ENCODE data around the gene P2RY1. TPM values are rescaled to one million over a fixed set of nuclear protein-coding genes. Genes with fewer than 3 reads are reported as not detected.

P2RY1 gene
- total and polyA plus RNA-seq, 2 of the 4 experiments (the other 2 are of a cell fraction): not detected

DNA sequence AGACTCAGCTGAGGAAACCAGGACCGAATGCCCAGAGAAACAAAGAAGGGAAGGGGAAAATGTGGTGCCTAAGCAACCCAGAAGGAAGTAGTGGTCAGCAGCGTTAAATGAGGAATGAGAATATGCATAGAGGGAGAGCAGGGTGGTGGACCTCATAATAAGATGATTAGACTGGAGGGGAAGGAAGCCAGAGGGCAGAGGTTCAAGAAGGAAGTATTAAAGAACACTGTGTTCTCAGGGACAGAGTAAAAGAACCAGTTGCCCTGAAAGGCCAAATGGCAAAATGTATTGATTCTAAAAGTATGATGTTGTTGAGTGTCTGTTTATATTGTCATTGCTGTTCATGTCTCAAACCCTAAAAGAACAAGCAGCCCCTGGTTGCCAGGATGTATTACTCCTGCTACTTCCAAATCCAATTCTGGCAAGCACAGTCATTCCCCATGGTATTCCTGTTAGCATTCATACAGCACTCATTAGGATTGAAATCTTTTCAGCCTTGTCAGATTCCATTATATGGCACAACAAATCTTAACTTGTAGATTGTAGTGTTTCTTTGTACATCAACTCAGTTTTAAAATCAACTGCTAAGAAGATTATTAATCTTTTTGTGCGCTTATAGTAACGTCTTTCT lies 23.4 kb downstream of the P2RY1 start:
- Histone ChIP-seq H3K27me3 (ENCODE audit: control insufficient read depth, insufficient read depth, low read length) (no peaks in the 10 kb centered on the region), H3K4me3 (ENCODE audit: insufficient read depth, low read depth, low read length) (no peak overlapping the region), H3K27ac (ENCODE audit: insufficient read depth, low read length) (no peak overlapping the region), H3K9me1 (ENCODE audit: insufficient read depth, low read length) (no peaks in the 10 kb centered on the region), H3K4me1 (ENCODE audit: control insufficient read depth, insufficient read depth, low read length) (no peaks in the 10 kb centered on the region), H3K79me1 (ENCODE audit: low read depth in 1 of 2, low read length in 2 of 2) (no peaks in the 10 kb centered on the region), H2BK5ac (ENCODE audit: low read depth, low read length, poor library complexity, severe bottlenecking) (no peak overlapping the region), H2AFZ (replicated peaks; ENCODE audit: low read length, poor library complexity) (no peak overlapping the region), H3K36me3 (ENCODE audit: control insufficient read depth, insufficient read depth, low read length) (no peaks in the 10 kb centered on the region), H2AK9ac (replicated peaks; ENCODE audit: low read depth, low read length, poor library complexity) (no peak overlapping the region), H2BK20ac (ENCODE audit: low read depth, low read length) (no peak overlapping the region), H3K18ac (ENCODE audit: low read depth, low read length) (no peak overlapping the region), H3K9me3 (ENCODE audit: control insufficient read depth, insufficient read depth, low read length) (no peaks in the 10 kb centered on the region), H3K4ac (ENCODE audit: low read depth, low read length) (no peak overlapping the region), H4K20me1 (ENCODE audit: insufficient read depth, low read length) (no peaks in the 10 kb centered on the region), H3K23ac (ENCODE audit: low read depth, low read length) (no peak overlapping the region), H3K9ac (ENCODE audit: low read depth, low read length) (no peak overlapping the region), H3K14ac (replicated peaks; ENCODE audit: low read depth, low read length) (no peak overlapping the region), H2AK5ac (ENCODE audit: low read depth, low read length) (no peak overlapping the region), H2BK120ac (ENCODE audit: low read depth, low read length) (no peak overlapping the region), H4K8ac (ENCODE audit: low read depth in 2 of 2, low read length in 2 of 2) (no peak overlapping the region), H4K5ac (ENCODE audit: low read depth, low read length) (no peak overlapping the region), H4K91ac (ENCODE audit: insufficient read depth, low read depth, low read length) (no peak overlapping the region), H2BK15ac (ENCODE audit: low read depth, low read length) (no peak overlapping the region), H3K4me2 (ENCODE audit: low read depth, low read length) (no peak overlapping the region), H3K56ac (ENCODE audit: extremely low read depth, insufficient read depth, low read length) (no peak overlapping the region)
- ATAC-seq (ENCODE audit: low read depth): no peak
- intact Hi-C loops (cut with micrococcal nuclease): no loop called here
- dilution Hi-C loops (cut with HindIII; ENCODE audit: low sequenced_read_pairs, unreplicated experiment): no loop called here
- in situ Hi-C loops (cut with MboI; ENCODE audit: low sequenced_read_pairs): no loop called here
- 45% methylated on average over 2 of the region's 4 CpGs; no CpG with 5 or more reads in 1 of the 2 experiments for whole genome bisulfite sequencing, 2 experiments (ENCODE audit: extremely low coverage in 2 of 2, insufficient read length in 1 of 2)
- BruUV-seq (replicated peaks): no TSS peak
- ChIA-PET CTCF (no interaction called here), POLR2A (ENCODE audit: unreplicated experiment) (no interaction called here)
- TF ChIP-seq CEBPB (IDR thresholded peaks at IDR 0.05; ENCODE audit: low read depth, low read length) (no peak), NFE2L2 (IDR thresholded peaks at IDR 0.05; ENCODE audit: low read depth, low read length) (no peak), ELK1 (IDR thresholded peaks at IDR 0.05; ENCODE audit: borderline replicate concordance, low read depth, low read length) (no peak), RAD21 (IDR thresholded peaks at IDR 0.05; ENCODE audit: low read length) (no peak), RCOR1 (IDR thresholded peaks at IDR 0.05; ENCODE audit: insufficient replicate concordance, low read length) (no peak), POLR2A (IDR thresholded peaks at IDR 0.05; ENCODE audit: low read depth, low read length) (no peak), USF2 (IDR thresholded peaks at IDR 0.05; ENCODE audit: low read depth, low read length) (no peak), BHLHE40 (IDR thresholded peaks at IDR 0.05; ENCODE audit: low read depth, low read length) (no peak), SMC3 (IDR thresholded peaks at IDR 0.05; ENCODE audit: low read depth, low read length) (no peak), FOS (IDR thresholded peaks at IDR 0.05; ENCODE audit: low read depth, low read length) (no peak), MXI1 (IDR thresholded peaks at IDR 0.05; ENCODE audit: borderline replicate concordance, low read depth, low read length) (no peak), MAZ (IDR thresholded peaks at IDR 0.05; ENCODE audit: borderline replicate concordance, low read depth, low read length) (no peak), CHD1 (IDR thresholded peaks at IDR 0.05; ENCODE audit: low read depth, low read length) (no peak)
- TF ChIP-seq, protein P1, sequence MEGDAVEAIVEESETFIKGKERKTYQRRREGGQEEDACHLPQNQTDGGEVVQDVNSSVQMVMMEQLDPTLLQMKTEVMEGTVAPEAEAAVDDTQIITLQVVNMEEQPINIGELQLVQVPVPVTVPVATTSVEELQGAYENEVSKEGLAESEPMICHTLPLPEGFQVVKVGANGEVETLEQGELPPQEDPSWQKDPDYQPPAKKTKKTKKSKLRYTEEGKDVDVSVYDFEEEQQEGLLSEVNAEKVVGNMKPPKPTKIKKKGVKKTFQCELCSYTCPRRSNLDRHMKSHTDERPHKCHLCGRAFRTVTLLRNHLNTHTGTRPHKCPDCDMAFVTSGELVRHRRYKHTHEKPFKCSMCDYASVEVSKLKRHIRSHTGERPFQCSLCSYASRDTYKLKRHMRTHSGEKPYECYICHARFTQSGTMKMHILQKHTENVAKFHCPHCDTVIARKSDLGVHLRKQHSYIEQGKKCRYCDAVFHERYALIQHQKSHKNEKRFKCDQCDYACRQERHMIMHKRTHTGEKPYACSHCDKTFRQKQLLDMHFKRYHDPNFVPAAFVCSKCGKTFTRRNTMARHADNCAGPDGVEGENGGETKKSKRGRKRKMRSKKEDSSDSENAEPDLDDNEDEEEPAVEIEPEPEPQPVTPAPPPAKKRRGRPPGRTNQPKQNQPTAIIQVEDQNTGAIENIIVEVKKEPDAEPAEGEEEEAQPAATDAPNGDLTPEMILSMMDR (conservative IDR thresholded peaks at IDR 0.05; ENCODE audit: low read depth, low read length): no peak
- DNase-seq: no peak
